ENCODE measurements around the gene CHRDL1.

DNA sequence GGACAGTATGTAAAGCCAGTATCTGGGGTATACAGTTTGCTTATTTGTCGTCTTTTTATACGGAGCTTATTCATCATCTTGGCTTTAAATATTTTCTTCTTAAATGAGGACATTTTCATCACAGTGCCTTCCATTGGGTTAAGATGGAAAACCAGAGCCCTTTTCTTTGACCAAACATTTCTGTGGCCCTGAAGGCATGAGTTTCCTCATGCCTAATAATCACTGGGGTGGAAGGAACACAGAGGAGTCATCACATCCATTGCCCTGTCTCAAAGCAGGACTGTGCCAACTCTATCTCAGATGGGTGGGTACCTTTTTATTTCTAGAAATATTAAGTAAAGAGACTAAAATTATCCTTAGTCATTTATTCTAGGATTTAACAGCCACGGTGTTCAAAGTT is 40.0 kb downstream of the CHRDL1 start:
- TF ChIP-seq, protein P1, sequence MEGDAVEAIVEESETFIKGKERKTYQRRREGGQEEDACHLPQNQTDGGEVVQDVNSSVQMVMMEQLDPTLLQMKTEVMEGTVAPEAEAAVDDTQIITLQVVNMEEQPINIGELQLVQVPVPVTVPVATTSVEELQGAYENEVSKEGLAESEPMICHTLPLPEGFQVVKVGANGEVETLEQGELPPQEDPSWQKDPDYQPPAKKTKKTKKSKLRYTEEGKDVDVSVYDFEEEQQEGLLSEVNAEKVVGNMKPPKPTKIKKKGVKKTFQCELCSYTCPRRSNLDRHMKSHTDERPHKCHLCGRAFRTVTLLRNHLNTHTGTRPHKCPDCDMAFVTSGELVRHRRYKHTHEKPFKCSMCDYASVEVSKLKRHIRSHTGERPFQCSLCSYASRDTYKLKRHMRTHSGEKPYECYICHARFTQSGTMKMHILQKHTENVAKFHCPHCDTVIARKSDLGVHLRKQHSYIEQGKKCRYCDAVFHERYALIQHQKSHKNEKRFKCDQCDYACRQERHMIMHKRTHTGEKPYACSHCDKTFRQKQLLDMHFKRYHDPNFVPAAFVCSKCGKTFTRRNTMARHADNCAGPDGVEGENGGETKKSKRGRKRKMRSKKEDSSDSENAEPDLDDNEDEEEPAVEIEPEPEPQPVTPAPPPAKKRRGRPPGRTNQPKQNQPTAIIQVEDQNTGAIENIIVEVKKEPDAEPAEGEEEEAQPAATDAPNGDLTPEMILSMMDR (IDR thresholded peaks at IDR 0.05), result no peak
- TF ChIP-seq ZFX (IDR thresholded peaks at IDR 0.05; ENCODE audit: borderline replicate concordance), result no peak

All from 22Rv1 (cell line).